Measurements from ENCODE around the gene FAM20B.

FAM20B gene

GRCh38 chr1:179089827-179090482 is 64.3 kb downstream of the FAM20B start:
- in situ Hi-C loops (cut with MboI; ENCODE audit: low sequenced_read_pairs) = loop anchor here (25.0 kb wide), 1 partner anchor 272 kb away; the partner anchor contains the start of gene AXDND1

- in situ Hi-C loops (cut with MboI; ENCODE audit: low sequenced_read_pairs) = loop anchor here (25.0 kb wide), 1 partner anchor 272 kb away; the partner anchor contains the start of gene AXDND1
Observed at GRCh38 chr1:179090522-179090921, 64.8 kb downstream of the FAM20B start.

- in situ Hi-C loops (cut with MboI; ENCODE audit: low sequenced_read_pairs) = loop anchor here (25.0 kb wide), 1 partner anchor 271 kb away; the partner anchor contains the start of gene AXDND1
Observed at GRCh38 chr1:179090923-179091322, 65.2 kb downstream of the FAM20B start.

GRCh38 chr1:179091691-179092165 is 66.0 kb downstream of the FAM20B start:
- in situ Hi-C loops (cut with MboI; ENCODE audit: low sequenced_read_pairs) = loop anchor here (25.0 kb wide), 1 partner anchor 271 kb away; the partner anchor contains the start of gene AXDND1

- in situ Hi-C loops (cut with MboI; ENCODE audit: low sequenced_read_pairs) = loop anchor here (25.0 kb wide), 1 partner anchor 269 kb away; the partner anchor contains the start of gene AXDND1
Observed at GRCh38 chr1:179092896-179093461, 67.3 kb downstream of the FAM20B start.

- in situ Hi-C loops (cut with MboI; ENCODE audit: low sequenced_read_pairs) = loop anchor here (25.0 kb wide), 1 partner anchor 267 kb away; the partner anchor contains the start of gene AXDND1
Observed at GRCh38 chr1:179094818-179095217, 69.1 kb downstream of the FAM20B start.

GRCh38 chr1:179095377-179095776 is 69.7 kb downstream of the FAM20B start:
- in situ Hi-C loops (cut with MboI; ENCODE audit: low sequenced_read_pairs) = loop anchor here (25.0 kb wide), 1 partner anchor 267 kb away; the partner anchor contains the start of gene AXDND1

GRCh38 chr1:179095924-179096323 is 70.2 kb downstream of the FAM20B start:
- in situ Hi-C loops (cut with MboI; ENCODE audit: low sequenced_read_pairs) = loop anchor here (25.0 kb wide), 1 partner anchor 266 kb away; the partner anchor contains the start of gene AXDND1

- in situ Hi-C loops (cut with MboI; ENCODE audit: low sequenced_read_pairs) = loop anchor here (25.0 kb wide), 1 partner anchor 262 kb away; the partner anchor contains the start of gene AXDND1
Observed at GRCh38 chr1:179099891-179100290, 74.2 kb downstream of the FAM20B start.

- in situ Hi-C loops (cut with MboI; ENCODE audit: low sequenced_read_pairs) = no loop called here
Observed at GRCh38 chr1:179101566-179101965, 75.9 kb downstream of the FAM20B start.

GRCh38 chr1:179103999-179104398 is 78.3 kb downstream of the FAM20B start:
- in situ Hi-C loops (cut with MboI; ENCODE audit: low sequenced_read_pairs) = no loop called here

GRCh38 chr1:179104611-179105250 is 79.0 kb downstream of the FAM20B start:
- in situ Hi-C loops (cut with MboI; ENCODE audit: low sequenced_read_pairs) = no loop called here

- in situ Hi-C loops (cut with MboI; ENCODE audit: low sequenced_read_pairs) = no loop called here
Observed at GRCh38 chr1:179105393-179105792, 79.7 kb downstream of the FAM20B start.

GRCh38 chr1:179107706-179108629 is 82.3 kb downstream of the FAM20B start:
- in situ Hi-C loops (cut with MboI; ENCODE audit: low sequenced_read_pairs) = no loop called here

- in situ Hi-C loops (cut with MboI; ENCODE audit: low sequenced_read_pairs) = no loop called here
Observed at GRCh38 chr1:179108644-179109043, 83.0 kb downstream of the FAM20B start.

GRCh38 chr1:179115181-179115580 is 89.5 kb downstream of the FAM20B start:
- in situ Hi-C loops (cut with MboI; ENCODE audit: low sequenced_read_pairs) = no loop called here

- in situ Hi-C loops (cut with MboI; ENCODE audit: low sequenced_read_pairs) = no loop called here
Observed at GRCh38 chr1:179119513-179119912, 93.8 kb downstream of the FAM20B start.

- in situ Hi-C loops (cut with MboI; ENCODE audit: low sequenced_read_pairs) = no loop called here
Observed at GRCh38 chr1:179120736-179121135, 95.0 kb downstream of the FAM20B start.

- in situ Hi-C loops (cut with MboI; ENCODE audit: low sequenced_read_pairs) = no loop called here
Observed at GRCh38 chr1:179121159-179121938, 95.7 kb downstream of the FAM20B start.

Measured in HL-60/S4 treated with phorbol 12-myristate 13-acetate at 8.2 ng/mL for 4 days and 3 days (cell line).